Stimulated activated CD8-positive, alpha-beta memory T cell treated with anti-CD3 and anti-CD28 coated beads, Interleukin-7, amount 100 ng/mL, for 1 hour (primary cell): ENCODE measurements around the gene TEX36.
"Not testable (repeated sequence)": the region's sequence is repeated elsewhere in the genome, so short reads cannot be mapped to it uniquely, and the experiment has no call there.

ENCODE experiments used
- DNase-seq, 2 donors: peaks; one replicate each; pipeline ENCODE4 v3.0.0-alpha.2; 2020; ENCODE audit warnings: low read depth in 2 of 2

The TEX36 gene

GRCh38 chr10:125631806-125632205 lies 51.2 kb downstream of the TEX36 start:
- no peak for DNase-seq

GRCh38 chr10:125629758-125630376 lies 53.1 kb downstream of the TEX36 start:
- DNase-seq = no peak

- DNase-seq = no peak
These were observed 54.6 kb downstream of the TEX36 start for GRCh38 chr10:125628104-125629049.

GRCh38 chr10:125627646-125628045 lies 55.3 kb downstream of the TEX36 start:
- DNase-seq = no peak

GRCh38 chr10:125626671-125627070 lies 56.3 kb downstream of the TEX36 start:
- DNase-seq = no peak

- DNase-seq = no peak
These were observed 57.4 kb downstream of the TEX36 start for GRCh38 chr10:125625586-125625985.

- no peak for DNase-seq
These were observed 58.2 kb downstream of the TEX36 start for GRCh38 chr10:125624800-125625199.

GRCh38 chr10:125621052-125621451 lies 61.9 kb downstream of the TEX36 start:
- DNase-seq = no peak

- DNase-seq = no peak
These were observed 62.6 kb downstream of the TEX36 start for GRCh38 chr10:125620401-125620800.

- DNase-seq = not testable (repeated sequence)
These were observed 69.9 kb downstream of the TEX36 start for GRCh38 chr10:125613062-125613461.

- DNase-seq = no peak
These were observed 71.2 kb downstream of the TEX36 start for GRCh38 chr10:125611756-125612155.

- no peak for DNase-seq
These were observed 71.7 kb downstream of the TEX36 start for GRCh38 chr10:125611216-125611615.

GRCh38 chr10:125609859-125610258 lies 73.1 kb downstream of the TEX36 start:
- no peak for DNase-seq

- no peak for DNase-seq
These were observed 74.5 kb downstream of the TEX36 start for GRCh38 chr10:125608474-125608873.

GRCh38 chr10:125607689-125608290 lies 75.2 kb downstream of the TEX36 start:
- no peak for DNase-seq

GRCh38 chr10:125606414-125607010 lies 76.5 kb downstream of the TEX36 start:
- DNase-seq = no peak
